Fibroblast of pulmonary artery (primary cell): Measurements from ENCODE around the gene BCR.

Experiments
- DNase-seq: peaks from one replicate; pipeline ENCODE4 v3.0.0-alpha.2; 2010; ENCODE audit warnings: low read depth
- H3K4me3 ChIP-seq: replicated peaks from 2 replicates; pipeline ENCODE4 v1.5.1; 2011; ENCODE audit warnings: low read depth, mild to moderate bottlenecking, control low read depth, low read length, moderate library complexity
- TF ChIP-seq, protein P1 (sequence below): IDR thresholded peaks from 2 replicates; pipeline ENCODE4 v1.5.1; 2011; ENCODE audit warnings: mild to moderate bottlenecking, control low read depth, low read length, inconsistent platforms; ENCODE audit errors: missing control alignments

Gene BCR

DNA sequence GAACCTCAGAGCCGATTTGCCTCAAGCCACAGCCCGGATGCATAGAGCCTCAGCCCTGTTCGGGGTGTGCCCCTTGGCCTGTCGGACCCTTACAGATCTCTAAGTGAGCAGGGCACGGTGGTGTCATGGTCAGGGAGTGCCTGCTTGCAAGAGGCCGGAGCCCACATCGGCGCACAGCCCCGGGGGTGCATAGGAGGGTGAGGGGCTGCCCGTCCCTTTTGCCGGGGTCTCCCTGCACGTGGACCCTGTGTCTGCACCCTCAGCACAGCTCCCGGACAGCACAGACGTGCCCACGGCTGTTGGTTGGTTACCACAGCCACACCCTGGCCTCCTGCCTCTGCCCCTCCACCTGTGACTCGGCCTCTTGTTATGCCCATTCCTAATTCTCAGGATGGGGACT, 28.5 kb upstream of the BCR start:
- TF ChIP-seq, protein P1, sequence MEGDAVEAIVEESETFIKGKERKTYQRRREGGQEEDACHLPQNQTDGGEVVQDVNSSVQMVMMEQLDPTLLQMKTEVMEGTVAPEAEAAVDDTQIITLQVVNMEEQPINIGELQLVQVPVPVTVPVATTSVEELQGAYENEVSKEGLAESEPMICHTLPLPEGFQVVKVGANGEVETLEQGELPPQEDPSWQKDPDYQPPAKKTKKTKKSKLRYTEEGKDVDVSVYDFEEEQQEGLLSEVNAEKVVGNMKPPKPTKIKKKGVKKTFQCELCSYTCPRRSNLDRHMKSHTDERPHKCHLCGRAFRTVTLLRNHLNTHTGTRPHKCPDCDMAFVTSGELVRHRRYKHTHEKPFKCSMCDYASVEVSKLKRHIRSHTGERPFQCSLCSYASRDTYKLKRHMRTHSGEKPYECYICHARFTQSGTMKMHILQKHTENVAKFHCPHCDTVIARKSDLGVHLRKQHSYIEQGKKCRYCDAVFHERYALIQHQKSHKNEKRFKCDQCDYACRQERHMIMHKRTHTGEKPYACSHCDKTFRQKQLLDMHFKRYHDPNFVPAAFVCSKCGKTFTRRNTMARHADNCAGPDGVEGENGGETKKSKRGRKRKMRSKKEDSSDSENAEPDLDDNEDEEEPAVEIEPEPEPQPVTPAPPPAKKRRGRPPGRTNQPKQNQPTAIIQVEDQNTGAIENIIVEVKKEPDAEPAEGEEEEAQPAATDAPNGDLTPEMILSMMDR: no peak
- H3K4me3 ChIP-seq: no peak overlapping the region
- no peak for DNase-seq

DNA sequence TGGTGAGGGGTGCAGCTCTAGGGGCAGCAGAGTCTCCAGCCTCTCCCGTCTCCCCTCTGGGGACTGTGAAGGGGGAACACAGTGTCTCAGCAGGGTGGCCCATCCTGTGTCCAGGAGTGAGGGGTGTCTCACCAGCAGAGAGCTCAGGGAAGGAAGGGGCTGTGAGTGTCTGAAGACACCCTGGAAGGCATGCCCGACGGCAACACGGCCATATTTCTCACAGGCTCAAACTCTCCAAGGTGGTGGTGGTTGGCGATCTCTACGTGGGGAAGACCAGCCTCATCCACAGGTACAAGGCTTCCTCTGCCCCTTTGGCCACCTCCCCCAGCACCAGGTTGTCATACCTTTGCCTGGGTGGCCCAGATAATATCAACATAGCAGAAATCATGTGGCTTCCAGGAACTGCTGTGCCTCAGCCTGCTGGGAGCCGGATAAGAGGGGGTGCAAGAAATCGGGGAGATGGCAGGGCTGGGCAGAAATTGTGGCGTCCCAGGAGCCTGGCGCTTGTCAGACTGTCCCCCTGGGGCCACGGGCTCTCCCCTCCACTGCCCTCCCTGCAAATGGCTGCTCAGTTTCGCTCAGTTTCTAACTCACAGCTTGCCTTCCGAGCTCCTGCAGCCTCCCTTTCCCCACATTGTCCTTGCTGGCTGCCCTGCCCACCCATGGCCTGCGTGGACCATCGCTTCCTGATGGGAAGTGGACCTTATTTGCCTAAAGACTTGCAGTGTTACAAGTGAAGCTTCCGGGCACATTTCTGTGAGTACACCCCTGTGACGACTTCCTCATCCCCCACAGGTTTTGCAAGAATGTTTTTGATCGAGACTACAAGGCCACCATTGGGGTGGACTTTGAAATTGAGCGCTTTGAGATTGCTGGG, 27.8 kb upstream of the BCR start:
- DNase-seq: no peak
- TF ChIP-seq, protein P1: no peak
- H3K4me3 ChIP-seq: no peak overlapping the region

DNA sequence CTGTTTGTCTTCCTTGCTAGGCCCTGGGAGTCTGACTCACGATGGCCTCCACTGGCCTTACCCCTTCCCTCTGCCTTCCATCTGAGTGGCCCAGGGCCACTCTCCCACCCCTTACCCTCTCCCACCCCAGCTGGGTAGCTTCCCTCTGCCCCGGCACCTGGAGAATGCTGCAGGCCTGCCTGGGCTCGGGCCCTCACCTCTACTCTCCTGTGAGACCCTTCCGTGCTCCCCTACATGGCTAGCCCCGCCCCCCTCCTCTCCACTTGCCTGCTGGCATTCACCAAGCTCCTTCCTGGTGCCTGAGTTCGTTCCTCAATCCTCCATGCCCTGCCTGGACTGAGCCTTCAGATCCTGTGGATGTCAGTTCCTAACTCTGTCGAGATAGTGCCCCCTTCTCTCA, 26.3 kb upstream of the BCR start:
- no peak for DNase-seq
- no peak overlapping the region for H3K4me3 ChIP-seq
- TF ChIP-seq, protein P1: no peak

DNA sequence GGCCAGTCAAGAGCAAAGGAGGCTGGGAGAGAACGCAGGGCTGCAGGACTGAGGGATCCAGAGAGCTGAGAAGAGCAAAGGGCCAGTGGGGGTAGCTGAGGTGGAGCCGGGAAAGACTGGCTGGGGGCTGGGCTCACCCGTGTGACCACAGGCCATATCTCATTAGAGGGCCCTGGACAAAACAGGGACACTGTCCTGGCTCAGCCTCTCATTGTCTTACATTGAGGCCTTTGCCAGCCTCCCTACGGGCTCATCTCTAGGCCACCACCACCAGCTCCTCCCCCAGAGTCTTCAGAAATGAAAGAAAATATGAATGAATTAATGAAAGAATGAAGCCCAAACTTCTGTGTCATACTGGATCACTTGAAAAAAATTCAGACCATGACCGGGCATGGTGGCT, 25.8 kb upstream of the BCR start:
- H3K4me3 ChIP-seq: no peak overlapping the region
- TF ChIP-seq, protein P1: no peak
- no peak for DNase-seq

DNA sequence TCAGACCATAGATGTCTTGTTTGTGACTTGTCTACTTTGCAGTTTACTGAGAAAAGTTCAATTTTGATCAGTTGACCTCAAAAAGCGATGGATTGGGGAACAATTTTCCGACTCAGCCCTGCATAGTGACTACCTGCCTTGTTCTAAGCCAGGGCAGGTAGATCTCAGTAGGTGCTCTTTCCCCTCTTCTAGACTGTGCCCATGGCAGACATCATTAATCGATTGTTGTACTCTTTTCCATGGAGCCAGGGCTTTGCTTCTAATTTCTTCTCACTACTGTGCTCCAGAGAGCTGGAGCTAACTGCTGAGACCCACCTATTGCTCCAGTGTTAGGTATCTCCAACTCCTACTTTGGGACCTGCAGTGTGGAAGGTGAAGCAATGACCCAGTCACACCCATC, 25.2 kb upstream of the BCR start:
- no peak for DNase-seq
- TF ChIP-seq, protein P1: no peak
- no peak overlapping the region for H3K4me3 ChIP-seq

DNA sequence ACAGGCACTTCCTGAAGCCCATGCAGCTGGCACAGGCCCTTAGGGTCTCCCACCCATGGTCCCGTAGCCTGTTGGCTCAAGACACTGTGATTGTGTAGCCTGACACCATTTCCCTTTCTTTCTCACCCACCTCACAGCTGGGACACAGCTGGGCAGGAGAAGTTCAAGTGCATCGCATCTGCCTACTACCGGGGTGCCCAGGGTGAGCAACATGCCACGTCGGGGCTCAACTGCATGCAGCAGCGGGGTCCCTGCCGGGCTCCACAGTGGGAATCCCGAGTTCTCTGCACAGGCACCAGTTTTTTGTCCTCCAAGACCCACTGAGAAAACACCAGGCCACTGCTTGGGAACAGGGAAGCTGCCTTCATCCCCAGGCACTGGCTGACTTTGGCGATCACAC, 24.5 kb upstream of the BCR start:
- no peak for DNase-seq
- TF ChIP-seq, protein P1: no peak
- no peak overlapping the region for H3K4me3 ChIP-seq

DNA sequence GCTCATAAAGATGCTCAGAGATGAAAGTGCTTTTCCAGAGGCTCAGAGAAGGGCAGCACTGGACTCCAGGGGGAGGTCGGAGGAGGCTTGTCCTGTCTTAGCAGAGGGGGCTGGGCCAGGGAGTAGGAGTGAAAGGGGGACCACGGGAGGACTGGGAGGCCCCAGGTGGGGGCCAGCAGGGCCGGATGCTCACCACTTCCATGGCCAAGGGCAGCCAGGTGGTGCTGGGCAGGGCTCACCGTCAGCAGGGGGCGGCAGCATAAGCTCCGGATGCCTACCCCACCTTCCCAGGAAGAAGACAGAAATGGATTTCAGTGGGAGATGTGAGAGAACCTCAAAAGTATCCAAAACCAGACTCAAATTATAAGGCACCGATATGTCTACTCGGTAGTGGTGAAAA, 24.0 kb upstream of the BCR start:
- H3K4me3 ChIP-seq: no peak overlapping the region
- no peak for DNase-seq
- TF ChIP-seq, protein P1: no peak
